GOT3 (cell line): ENCODE measurements around the gene TIMM17B.
A peak's percentile ranks its signal among the peaks of the same experiment; 100 is the strongest.
"Not testable (repeated sequence)": the region's sequence is repeated elsewhere in the genome, so short reads cannot be mapped to it uniquely, and the experiment has no call there.

Experiments used
- DNase-seq: peaks from one replicate; lab custom pipeline; 2025; ENCODE audit warnings: mixed read lengths; lab: John Stamatoyannopoulos, UW

TIMM17B gene

DNA sequence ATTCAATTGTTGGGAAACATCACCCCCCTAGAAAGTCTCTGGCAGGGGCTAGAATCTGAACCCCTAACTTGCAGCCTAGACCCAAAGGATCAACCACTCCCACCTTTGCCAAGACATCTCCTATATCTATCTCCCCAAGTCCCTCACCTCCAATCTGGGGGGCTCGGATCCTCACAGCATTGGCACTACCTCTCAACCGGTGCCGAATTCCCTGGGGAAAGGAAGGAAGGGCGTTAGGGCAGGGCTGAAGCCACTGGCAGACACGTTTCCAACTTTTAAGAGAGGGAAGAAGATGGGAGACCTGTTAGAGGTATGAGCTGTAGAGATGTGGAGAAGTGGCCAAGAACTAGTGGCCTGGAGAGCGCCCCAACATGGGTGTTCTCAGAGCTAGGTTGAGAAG is 2.7 kb downstream of the TIMM17B start:
- DNase-seq = no peak

DNA sequence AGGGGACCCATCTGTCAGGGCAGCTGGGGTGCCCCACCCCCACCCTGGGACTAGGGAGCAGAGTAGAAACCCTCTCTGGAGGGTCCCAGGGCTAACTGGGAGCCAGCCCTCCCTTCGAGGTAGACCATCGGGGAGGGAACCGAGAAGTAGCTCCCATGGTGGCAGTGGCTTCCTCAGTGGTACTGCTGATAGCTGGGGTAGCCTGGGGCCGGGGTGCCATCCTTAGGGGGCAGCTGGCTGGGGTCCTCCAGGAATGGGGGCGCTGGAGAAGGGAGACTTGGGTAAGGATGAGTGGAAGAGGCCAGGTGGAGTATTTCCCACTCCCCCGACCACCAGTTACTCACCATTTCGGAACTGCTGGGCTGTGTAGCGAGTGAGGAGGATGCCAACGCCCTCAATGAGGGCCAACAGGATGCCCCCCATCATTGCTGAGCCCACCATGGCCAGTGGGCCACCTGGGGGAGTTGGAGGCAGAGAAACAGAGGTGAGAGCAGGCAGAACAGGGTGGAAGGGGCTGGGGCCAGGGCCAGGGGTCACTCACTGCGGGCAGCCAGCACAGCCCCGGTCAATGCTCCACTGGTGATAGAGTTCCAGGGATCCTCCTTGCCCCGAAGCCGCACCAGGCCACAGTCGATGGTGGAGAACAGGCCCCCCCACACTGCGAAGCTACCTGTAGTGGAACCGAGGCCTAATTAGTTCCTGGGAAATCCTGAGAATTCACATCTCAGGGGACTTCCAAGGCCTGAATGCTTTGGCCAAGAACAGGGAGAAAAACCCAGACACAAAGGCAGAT is 3.8 kb downstream of the TIMM17B start:
- no peak for DNase-seq

DNA sequence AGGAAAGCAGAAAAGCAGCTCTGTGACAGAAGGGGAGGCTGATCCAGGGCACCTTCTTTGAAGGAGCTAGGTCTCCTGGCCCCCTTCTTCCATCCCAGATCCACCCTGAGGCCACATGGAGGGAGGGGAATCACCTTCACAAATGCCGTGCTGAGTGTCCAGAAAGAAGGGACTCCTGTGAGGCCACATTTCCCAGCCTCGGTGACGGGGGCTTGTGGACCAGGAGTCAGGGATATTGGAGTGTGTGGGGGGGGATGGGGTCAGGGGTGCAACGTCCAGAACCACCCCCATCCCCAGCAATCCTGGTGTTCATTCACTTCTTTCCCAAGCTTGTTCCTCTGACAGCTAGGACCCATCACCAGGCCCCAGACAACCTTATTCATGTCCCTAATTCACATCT is 4.7 kb downstream of the TIMM17B start:
- DNase-seq = no peak

DNA sequence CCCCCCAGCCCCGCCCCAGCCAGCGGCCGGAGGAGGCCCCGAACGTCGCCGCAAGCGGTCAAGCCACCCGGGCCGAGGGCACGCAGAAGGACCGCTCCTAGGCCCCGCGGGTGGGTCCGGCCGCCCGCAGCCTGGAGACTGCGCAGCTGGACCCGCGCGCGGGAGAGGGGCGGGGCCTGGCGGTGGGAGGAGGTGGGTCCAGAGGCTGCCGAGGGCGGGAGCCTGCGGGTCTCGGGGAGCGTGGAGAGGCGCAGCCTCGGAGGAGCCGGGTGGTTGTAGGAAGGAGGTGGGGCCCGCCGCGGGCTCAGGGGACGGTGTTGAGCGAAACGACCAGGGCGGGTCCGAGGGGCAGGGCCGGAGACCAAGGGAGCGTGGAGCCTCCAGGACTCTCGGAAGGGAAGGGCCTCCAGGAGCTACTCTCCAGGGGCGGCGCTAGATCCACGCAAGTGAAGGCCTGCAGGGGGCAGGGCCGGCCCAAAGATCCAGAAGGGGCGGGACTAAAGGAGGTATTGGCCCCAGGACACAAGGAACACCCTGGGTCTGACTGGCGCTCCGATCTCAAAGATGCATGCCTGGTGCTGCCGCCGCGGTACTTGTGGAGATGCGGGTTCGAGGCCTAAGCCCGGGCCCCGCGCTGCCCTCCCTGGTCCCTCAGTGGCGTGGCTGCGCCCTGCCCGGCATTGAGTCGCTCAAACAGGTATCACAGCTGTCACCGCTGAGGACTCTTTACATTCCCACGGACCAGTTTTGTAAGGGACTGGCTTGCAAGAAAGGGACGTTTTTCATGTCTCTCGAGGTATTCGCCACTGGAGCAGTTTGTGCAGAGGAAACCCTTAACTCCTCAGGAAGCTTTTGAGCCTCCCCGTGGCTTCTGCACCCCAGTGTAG is 5.9 kb downstream of the TIMM17B start:
- peak; percentile 68 for DNase-seq

DNA sequence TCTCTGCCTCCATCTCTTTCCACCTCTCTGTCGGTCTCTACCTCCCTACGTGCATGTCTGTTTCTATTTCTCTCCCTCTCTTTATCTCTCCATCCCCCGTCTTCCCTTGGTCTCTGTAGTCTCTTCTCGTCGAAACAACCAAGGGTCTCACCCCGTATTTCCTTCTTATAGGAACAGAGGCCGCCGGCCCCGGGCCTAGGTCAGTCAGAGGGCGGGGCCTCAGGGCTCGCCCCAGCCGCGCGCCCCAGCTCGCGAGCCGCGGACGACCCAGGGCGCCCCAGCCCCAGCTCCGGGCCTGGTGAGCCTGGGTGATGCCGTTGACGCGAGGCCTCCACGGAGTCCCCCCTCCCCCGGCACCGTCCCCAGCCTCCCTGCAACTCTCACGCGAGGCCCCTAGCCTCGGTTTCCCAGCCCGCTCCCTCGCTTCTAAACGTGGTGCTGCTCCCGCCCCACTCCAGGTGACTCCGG is 6.6 kb downstream of the TIMM17B start:
- DNase-seq = no peak

DNA sequence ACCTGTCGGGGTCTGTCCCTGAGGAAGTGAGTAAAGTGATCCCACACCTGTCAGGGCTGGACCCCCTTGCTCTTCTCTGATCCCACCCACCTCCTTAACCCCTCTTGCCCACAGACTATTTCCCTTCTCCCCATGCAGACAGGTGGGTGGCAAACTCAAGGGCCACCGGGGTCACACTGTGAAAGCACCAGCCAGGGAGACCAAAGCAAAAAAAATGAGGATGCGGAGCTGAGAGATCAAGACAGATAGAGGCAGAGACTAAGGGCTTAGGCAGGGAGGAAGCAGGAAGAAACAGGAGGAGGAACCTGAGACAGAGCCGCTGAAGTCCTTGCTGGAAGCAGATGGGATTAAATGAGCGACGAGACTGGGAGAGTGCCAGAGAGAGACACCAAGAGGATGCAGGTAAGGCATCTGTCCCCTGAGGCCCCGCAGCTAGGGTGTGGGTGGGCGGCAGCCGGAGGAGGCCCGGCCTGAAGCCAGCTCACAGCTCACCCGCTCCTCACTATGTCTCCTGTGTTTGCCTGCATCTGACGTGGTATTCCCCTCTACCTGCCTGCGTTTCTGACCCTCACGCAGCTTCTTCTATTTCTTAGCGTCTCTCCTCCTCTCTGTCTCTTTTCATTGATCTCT is 7.2 kb downstream of the TIMM17B start:
- DNase-seq = no peak

DNA sequence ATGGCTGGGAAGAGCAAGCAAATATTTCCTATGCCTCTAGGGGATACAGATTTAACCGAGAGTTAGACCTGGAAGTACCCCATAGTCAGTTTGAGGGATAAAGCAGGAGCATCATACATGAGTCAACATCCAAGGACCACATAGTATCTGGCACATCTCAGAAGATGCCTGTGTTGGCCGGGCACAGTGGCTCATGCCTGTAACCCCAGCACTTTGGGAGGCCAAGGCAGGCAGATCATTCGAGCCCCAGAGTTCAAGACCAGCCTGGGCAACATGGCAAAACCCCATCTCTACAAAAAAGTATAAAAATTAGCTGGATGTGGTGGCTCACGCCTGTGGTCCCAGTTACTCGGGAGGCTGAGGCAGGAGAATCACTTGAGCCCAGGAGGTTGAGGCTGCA is 11.0 kb downstream of the TIMM17B start:
- not testable (repeated sequence) for DNase-seq

DNA sequence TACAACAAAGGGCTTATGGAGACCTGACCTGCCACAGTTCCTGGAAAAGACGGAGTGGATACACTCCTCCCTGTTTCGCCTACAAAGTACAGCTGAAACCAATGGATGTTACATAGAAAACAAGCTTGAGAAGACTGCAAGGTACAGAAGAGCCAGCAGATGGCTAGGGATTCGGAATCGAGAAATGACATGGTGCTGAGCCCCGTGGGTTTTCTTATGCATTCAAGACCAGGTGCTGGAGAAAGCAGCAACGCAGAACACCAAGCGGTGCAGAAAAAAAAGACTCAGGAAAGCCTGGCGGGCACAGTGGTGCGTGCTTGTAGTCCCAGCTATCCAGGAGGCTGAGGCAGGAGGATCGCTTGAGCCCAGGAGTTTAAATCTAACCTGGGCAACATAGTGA is 13.8 kb downstream of the TIMM17B start:
- no peak for DNase-seq

DNA sequence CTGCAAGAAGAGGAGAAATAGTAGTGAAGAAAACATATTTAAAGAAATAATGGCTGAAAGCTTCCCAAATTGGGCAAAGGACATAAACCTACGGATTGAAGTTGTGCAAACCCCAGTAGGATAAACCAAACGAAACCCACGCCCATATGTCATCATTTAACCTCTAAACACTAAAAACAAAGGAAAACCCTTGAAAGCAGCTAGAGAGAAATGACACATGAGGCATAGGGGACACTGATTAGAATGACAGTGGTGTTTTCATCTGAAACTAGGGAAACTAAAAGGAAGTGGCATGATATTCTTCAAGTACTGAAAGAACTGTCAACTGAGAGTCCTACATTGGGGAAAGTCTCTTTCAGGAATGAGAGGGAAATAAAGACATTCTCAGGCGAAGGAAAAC is 20.6 kb downstream of the TIMM17B start:
- DNase-seq = not testable (repeated sequence)

DNA sequence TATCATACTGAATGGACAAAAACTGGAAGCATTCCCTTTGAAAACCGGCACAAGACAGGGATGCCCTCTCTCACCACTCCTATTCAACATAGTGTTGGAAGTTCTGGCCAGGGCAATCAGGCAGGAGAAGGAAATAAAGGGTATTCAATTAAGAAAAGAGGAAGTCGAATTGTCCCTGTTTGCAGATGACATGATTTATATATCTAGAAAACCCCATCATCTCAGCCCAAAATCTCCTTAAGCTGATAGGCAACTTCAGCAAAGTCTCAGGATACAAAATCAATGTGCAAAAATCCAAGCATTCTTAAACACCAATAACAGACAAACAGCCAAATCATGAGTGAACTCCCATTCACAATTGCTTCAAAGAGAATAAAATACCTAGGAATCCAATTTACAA is 25.6 kb downstream of the TIMM17B start:
- not testable (repeated sequence) for DNase-seq

DNA sequence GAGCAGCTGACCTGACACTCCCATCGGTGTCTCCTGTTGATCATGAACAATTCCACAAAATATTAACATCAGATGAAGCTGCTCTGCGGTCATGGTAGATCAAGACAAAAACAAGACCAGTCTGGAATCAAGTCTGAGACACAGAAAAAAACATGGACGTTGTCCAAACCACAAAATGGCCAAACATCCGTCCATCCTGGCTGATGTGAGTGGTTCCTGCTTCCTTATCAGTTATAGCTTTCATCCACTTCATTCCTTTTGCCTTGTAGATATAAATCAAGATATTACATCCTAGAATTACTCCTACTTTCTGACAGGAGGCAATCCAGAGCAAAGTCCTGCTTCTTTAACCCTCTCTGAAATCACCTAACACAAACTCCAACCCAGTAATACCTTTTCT is 33.4 kb downstream of the TIMM17B start:
- no peak for DNase-seq

DNA sequence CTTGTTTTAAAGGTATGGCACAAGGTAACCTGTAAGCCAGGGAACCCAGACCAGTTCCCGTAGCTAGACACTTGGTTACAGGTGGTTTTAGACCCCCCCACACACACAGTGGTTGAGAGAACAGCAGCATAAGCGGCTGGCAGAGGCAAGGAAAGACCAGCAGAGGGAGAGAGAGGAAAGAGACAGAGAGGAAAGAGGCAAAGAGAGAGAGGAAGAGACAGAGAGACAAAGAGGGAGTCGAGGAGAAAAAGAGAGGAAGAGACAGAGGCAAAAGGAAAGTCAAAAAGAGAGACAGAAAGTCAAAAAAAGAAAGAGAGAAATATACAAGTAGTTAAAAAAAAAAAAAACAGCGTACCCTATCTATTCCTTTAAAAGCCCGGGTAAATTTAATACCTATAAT is 42.7 kb downstream of the TIMM17B start:
- DNase-seq = no peak

DNA sequence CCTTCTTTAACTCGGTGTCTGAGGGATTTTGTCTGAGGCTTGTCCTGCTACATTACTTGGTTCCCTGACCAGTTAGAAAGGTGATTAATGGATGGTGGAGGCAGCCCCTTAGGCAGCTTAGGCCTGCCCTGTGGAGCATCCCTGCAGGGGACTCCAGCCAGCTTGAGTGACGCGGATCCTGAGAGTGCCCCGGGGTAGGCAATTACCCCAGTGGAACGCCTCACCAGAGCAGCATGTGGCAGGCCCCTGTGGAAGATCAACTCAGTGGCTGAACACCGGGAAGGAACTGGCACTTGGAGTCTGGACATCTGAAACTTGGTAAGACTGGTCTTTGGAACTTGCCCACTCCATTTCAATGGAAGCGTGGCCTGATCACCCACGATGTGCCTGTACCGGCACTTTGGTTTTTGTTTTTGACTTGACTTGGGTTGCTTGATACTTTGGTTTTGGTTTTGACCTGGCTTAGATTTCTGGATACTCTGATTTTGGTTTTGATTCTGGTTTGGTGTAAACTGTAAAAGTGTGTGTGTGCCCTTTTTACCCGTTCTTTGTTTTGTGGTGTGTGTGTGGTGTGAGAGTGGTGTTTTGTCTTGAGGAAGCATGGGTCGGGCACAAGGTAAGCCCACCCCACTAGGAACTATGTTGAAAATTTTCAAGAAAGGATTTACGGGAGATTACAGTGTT is 43.3 kb downstream of the TIMM17B start:
- not testable (repeated sequence) for DNase-seq

DNA sequence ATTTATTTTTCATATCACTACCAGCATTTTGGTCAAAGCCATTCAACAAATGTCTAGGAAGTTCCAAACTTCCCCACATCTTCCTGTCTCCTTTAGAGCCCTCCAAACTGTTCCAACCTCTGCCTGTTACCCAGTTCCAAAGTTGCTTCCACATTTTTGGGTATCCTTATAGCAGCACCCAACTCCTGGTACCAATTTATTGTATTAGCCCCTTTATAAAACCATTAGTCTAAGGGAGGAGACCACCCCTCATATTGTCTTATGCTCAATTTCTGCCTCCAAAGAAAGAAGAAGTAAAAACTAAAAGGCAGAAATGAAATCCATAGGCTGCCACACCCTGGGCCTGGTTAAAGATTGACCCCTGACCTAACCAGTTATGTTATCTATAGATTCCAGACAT is 44.1 kb downstream of the TIMM17B start:
- DNase-seq = not testable (repeated sequence)

DNA sequence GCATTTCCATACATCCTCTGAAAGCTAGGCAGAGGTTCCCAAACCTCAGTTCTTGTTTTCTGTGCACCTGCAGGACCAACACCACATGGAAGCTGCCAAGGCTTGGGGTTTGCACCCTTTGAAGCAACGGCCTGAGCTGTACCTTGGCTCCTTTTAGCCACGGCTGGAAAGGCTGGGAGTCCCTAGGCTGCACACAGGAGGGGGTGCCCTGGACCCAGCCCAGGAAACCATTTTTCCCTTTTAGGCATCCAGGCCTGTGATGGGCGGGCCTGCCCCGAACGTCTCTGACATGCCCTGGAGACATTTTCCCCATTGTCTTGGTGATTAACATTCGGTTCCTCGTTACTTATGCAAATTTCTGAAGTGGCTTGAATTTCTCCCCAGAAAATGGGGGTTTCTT is 44.7 kb downstream of the TIMM17B start:
- no peak for DNase-seq

DNA sequence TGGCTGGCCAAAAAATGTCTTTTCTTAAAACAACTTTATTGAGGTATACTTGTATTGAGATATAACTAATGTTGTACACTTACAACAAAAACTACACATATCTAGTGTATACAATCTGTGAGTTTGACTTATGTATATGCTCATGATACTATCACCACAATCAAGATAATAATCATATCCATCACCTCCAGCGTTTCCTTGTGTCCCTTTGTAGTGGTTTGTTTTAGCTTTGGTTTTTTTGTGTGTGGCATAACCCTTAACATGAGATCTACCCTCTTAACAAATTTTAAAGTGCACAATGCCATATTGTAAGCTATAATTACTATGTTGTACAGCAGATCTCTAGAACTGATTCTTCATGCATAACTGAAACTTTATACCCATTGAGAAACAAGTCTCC is 48.7 kb downstream of the TIMM17B start:
- no peak for DNase-seq
